ENCODE measurements around the gene CC2D1A.

- TF ChIP-seq, protein P1, sequence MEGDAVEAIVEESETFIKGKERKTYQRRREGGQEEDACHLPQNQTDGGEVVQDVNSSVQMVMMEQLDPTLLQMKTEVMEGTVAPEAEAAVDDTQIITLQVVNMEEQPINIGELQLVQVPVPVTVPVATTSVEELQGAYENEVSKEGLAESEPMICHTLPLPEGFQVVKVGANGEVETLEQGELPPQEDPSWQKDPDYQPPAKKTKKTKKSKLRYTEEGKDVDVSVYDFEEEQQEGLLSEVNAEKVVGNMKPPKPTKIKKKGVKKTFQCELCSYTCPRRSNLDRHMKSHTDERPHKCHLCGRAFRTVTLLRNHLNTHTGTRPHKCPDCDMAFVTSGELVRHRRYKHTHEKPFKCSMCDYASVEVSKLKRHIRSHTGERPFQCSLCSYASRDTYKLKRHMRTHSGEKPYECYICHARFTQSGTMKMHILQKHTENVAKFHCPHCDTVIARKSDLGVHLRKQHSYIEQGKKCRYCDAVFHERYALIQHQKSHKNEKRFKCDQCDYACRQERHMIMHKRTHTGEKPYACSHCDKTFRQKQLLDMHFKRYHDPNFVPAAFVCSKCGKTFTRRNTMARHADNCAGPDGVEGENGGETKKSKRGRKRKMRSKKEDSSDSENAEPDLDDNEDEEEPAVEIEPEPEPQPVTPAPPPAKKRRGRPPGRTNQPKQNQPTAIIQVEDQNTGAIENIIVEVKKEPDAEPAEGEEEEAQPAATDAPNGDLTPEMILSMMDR (IDR thresholded peaks at IDR 0.05): no peak
- no peak for TF ChIP-seq POLR2A (IDR thresholded peaks at IDR 0.05)
Measured at GRCh38 chr19:13881692-13882418, 24.1 kb upstream of the CC2D1A start.
